GM19099 (cell line): ENCODE data around the gene RERE.

ENCODE experiments used
- POLR2A ChIP-seq: IDR thresholded peaks from 3 replicates; pipeline ENCODE4 v1.6.1; 2011; ENCODE audit warnings: low read depth; ENCODE audit not compliant: insufficient read length; ENCODE audit errors: extremely low read depth

The RERE gene

GRCh38 chr1:8651962-8652361 lies 165.5 kb downstream of the RERE start:
- no peak for TF ChIP-seq POLR2A

GRCh38 chr1:8651236-8651890 lies 166.1 kb downstream of the RERE start:
- TF ChIP-seq POLR2A, result no peak

- no peak for TF ChIP-seq POLR2A
These were observed 167.6 kb downstream of the RERE start for GRCh38 chr1:8649875-8650274.

GRCh38 chr1:8649027-8649426 lies 168.4 kb downstream of the RERE start:
- TF ChIP-seq POLR2A, result no peak

- no peak for TF ChIP-seq POLR2A
These were observed 170.4 kb downstream of the RERE start for GRCh38 chr1:8646996-8647395.

GRCh38 chr1:8646189-8646588 lies 171.3 kb downstream of the RERE start:
- no peak for TF ChIP-seq POLR2A

GRCh38 chr1:8643542-8644536 lies 173.6 kb downstream of the RERE start:
- no peak for TF ChIP-seq POLR2A

- no peak for TF ChIP-seq POLR2A
These were observed 175.3 kb downstream of the RERE start for GRCh38 chr1:8642114-8642513.

- no peak for TF ChIP-seq POLR2A
These were observed 176.0 kb downstream of the RERE start for GRCh38 chr1:8641377-8641997.

- no peak for TF ChIP-seq POLR2A
These were observed 176.5 kb downstream of the RERE start for GRCh38 chr1:8640950-8641349.

GRCh38 chr1:8639148-8639547 lies 178.3 kb downstream of the RERE start:
- no peak for TF ChIP-seq POLR2A

GRCh38 chr1:8633741-8634501 lies 183.5 kb downstream of the RERE start:
- no peak for TF ChIP-seq POLR2A

- TF ChIP-seq POLR2A, result no peak
These were observed 185.3 kb downstream of the RERE start for GRCh38 chr1:8632102-8632501.

GRCh38 chr1:8631163-8631562 lies 186.3 kb downstream of the RERE start:
- TF ChIP-seq POLR2A, result no peak
